T-helper 22 cell (primary cell): ENCODE measurements around the gene TRIM31.

Experiments used
- DNase-seq: peaks from one replicate; pipeline ENCODE4 v3.0.0-alpha.2; 2020; ENCODE audit warnings: low read depth

The TRIM31 gene

DNA sequence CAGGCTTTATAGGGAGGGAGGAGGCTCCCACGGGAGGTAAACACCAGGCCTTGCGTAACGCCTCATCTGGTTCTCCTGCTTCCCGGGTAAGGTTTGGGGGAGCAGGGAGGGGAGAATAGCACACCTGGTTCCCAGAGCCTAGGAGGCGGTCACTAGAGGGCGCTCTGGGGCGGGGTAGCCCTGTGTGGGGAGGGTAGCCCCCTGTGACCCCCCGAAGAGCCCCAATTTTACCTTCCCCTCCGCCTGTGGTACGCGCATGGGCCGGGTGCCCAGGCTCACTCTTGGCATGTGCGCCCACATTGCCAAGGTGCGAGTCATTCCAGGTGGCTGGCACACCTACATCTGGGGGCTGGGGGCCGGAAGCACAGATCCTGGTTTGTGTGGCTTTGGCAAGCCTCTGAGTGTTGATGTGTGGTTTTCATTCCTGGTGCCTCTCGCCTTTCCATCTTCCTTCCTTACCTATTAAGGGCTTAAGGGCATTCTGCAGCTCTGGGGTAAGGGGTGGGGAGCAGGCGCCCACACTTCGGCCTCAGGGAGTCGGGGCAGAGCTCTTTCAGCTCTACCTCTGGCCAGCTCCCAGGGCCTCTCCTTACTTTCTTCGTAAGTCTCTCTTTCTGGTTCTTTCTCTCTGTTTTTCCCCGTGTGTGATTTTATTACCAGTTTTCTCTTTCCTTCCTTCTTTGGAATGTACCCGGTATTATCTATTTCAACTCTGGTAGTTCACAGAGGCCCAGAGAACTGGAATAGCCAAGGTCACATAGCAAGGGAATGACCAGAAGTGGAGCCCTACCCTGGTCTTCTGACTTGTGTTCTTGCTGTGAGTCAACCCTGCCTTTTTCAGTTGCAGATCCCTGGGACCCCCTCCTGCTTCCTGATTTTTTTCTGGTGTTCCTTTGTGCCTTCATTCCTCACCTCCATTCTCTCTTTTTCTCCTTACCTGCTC lies 36.8 kb downstream of the TRIM31 start:
- no peak for DNase-seq

DNA sequence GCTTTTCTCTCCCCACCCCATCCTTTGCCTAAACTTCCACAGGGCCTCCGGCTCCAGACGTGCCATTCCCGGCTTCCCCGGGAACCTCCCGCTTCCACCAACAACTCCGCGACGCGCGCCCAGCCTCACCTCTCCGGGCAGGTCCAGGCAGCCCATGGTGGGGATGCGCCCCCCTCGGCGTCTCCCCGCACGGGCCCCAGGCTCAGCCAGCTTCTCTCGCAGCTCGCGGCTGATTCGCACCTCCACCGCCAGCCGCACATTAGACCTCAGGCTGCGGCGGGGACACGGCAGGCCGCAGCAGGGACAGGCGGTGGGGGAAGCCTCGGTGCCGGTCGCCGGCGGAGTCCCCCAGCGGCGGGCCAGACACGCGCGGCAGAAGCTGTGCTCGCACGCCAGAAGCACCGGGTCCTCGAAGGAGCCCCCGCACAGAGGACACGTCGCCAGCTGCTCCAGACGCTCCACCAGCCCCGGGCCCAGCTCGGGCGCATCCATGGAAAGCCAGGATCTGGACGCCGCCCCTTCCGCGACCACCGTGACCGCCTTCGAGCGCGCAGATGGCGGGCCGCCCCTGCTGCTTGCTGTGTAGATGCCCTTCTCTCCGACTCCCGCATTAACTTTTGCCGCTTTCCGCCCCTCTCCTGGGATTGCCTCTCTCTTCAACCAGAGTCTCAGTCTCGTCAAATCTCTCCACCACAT lies 37.6 kb downstream of the TRIM31 start, which contains the start of gene RNF39:
RNF39 (minus strand) TSS at position 676 of the 696 bp plus-strand sequence; CDS start at position 492, 184 bp downstream.
- DNase-seq, result no peak

DNA sequence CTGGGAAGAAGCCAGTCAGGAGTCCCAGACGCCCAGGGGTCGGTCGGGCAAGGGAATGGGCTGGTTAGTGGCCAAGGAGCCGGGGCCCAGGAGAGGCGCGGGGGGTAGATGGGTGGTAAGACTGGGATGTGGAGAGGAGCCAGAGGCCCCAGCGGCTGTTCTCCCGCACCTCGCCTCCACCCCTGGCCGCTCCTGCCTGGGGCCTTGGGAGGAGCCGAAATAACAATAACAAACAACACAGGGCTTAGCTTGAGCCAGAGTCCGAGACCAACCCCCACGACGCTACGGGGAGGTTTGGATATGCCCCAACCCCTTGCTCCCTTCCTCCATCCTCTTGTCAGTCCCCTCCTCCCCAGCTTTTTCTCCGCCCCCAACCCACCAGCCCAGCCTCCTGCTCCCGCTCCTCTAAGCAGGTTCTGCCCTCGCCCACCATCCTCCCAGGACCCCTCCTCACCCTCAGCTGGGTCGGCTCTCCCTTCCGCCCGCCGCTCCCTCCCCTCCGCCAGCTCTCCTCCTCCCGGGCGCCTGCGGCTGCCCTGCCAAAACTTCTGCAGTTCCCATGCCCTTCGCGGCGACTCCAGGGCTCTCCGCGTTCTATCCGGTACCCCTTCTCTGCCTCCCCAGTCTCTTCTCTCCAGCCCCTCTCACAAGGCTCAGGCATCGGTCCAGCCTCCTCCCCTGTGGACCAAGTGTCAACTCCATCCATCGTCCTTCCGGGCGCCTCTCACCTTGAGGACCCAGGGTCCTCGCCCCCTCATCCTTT lies 38.4 kb downstream of the TRIM31 start:
- DNase-seq, result no peak

DNA sequence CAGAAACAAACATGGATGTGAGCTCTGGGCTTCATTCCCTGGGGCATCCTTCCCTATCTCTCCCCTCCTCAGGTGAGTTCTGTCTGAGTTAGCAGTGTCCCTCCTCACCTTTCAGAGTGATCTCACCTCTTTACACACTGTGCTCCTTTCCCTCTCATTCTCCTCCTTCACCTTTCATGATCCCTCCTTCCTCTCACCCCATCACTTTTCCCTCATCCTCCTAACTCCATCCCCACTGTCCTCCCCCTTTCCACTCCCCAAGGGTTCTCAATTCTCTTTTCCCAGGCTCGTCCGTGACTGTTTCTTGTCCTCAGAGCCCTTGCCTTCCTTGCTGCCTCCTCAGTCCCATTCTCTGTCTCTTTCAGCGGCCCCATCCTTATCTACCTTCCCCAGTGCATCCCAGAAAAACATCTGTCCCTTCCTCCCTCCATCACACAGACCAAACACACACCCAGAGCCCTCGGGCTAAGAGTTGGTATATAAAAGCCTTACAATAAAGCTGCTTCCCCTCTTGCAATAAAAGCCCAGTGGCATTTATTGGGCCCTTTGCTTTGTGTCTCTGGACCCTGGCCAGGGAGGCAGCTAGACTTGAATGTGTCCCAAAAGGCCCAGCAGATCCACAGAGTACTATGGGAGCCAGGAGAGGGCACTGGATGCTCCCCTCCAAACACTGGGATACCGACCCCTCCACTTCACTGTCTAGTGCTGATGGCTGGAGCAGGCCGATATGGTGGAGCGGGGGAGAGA lies 39.2 kb downstream of the TRIM31 start:
- DNase-seq, result no peak

DNA sequence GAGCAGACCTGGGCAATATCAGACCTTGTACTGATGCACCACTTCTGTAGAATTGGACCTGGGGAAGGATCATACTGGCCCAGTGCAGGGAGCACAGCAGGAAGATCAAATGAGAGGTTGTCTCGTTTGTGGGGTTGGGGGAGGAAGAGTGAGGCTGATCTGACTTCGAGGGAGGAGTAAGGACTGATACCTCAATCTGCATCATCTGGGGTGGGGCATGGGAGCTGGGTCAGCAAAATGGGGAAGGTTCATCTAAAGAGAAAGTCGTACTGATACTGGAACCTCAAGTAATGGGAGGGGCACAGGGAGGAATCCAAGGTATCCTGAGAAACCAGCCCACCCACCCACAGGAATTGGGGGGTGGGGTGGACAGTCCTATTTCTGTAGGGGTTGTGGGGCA lies 41.0 kb downstream of the TRIM31 start:
- DNase-seq, result no peak

DNA sequence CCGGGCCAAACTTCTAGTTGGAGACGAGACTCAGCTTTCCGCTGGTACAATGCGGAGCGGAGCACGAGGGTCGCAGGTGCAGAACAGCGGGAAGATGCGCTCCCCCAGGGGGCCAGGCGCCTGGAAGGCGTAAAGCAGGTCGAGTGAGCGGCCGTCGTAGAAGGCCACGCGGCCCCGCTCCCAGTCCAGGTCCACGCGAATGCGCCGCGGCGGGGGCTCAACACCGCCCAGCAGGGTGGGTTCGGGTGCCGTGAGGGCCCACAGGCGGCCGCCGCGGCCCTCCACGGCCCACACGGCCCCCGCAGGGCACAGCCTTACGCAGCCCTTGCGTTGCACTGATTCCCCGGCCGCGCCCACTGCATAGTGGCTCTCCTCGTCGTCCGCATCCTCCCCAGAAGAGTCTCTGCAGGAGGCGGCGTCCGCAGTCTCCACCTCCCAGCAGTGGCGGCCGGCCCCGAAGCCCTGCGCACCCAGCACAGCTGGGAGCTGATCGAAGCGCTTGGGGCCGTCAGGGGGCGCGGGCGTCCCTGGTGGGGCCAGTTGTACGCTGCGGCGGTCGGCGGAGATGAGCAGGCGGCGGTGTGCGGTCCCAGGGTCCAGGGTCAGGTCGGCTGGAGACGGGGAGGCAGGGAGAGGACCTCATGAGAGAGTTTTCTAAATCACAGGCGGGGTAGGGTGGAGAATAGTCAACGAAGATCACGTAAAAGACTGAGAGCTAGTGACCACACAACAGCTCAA lies 41.6 kb downstream of the TRIM31 start:
- no peak for DNase-seq

DNA sequence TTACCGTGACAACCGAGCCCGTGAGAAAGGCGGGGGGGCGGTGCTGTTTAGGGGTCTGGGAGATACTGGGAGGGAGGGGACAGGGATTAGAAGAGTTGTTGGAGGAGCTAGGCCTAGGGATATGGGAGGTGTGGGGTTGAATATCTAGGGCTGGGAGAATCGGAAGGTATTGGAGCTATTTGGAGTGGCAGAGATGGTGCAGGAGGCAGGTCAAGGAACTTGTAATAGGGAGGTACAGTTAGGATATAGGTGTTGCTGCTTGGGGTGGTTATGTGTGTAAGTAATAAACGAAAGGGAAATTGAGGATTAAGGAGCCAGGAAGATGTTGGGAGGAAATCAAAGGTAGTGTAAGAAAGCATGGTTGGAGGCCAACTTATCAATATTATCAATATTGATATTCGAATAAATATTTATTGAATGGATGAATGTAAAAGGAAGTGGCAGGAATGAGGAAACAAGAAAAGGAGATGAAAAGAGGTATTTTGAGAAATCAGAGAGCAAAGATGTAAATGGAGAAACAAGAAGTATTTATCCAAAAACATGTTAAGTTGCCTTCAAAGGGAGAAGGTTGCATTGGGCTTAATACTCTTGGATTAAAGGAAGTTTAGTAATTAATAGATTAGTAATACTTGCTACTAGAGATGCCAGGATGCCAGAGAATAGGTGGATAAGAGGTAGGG lies 45.3 kb downstream of the TRIM31 start:
- DNase-seq, result no peak

DNA sequence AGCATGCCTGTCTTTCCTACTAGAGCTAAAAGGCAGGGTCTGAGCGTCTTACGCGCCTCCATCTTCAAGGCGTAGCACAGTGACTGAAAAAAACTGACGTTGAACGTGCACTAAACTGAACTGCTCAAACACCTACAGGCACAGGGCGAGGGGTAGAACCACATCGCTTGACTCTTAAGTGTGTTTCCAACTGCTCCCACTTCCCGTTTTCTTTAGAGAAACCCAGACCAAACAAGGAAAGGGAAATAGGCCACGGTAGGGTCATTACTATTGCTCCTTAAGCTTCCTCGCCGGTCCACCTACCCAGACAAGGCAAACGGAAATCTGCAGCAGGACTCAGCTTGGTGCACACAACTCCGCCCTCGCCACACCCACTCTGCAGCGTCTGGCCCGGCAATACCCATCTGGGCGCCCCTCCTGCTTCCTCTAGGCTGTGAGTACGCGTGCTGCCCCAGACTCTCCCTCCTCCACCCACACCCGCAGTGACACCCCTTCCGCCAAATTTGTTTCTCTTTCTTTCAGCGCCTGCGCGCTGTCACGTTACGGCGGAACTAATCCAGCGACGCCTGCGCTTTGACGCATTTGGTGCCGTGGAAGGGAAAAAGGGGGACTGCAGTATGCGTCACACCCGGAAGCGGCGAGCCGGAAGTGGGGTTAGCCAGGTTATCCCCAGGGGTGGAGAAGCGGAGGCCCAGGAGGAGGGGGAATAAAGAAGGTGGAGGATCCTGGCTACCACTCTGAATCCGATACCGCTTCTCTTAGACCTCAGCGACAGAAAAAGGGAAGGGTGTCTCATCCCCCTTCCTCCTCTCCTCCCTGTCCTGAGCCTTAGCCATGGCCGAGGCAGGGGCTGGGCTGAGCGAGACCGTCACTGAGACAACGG lies 46.1 kb downstream of the TRIM31 start, which contains the start of gene PPP1R11:
PPP1R11 (plus strand) TSS at position 622 of the 883 bp plus-strand sequence; CDS start at position 835, 213 bp downstream.
- peak; percentile 99 for DNase-seq

DNA sequence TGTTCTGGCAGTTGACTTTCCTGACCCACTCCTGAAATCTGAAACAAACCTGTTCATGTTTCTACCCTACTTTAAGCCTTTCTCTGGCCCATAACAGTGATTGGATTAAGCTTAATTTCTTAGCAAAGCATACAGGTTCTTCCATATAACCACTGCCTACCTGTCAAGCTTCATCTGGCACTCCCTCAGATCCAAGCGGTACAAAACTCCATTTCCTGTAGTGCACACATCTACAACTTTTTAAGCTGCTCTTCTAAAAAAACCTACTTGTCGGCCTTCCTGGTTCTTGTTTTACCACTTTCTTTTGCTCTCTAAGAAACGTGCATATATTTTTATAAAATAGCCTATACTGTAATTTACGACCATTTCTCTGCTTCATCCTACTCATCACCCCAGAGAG lies 46.8 kb downstream of the TRIM31 start:
- no peak for DNase-seq

DNA sequence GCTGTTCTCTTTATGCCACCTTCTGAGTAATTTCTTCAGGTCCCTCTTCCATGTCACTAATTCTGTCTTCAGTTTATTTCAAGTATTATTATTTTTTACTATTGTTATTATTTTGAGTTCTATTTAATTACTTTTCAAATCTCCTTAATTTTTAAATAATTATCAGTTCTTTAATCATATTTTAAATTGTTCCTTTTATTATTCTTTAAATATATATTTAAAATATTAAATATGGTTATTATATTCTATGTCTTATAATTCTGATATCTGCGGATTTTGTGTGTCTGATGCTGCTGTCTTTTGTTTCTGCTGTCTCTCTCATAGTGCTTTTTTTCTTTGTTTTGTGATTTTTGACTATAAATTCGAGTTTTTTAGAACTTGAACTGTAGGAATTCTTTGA lies 49.6 kb downstream of the TRIM31 start:
- DNase-seq, result no peak

DNA sequence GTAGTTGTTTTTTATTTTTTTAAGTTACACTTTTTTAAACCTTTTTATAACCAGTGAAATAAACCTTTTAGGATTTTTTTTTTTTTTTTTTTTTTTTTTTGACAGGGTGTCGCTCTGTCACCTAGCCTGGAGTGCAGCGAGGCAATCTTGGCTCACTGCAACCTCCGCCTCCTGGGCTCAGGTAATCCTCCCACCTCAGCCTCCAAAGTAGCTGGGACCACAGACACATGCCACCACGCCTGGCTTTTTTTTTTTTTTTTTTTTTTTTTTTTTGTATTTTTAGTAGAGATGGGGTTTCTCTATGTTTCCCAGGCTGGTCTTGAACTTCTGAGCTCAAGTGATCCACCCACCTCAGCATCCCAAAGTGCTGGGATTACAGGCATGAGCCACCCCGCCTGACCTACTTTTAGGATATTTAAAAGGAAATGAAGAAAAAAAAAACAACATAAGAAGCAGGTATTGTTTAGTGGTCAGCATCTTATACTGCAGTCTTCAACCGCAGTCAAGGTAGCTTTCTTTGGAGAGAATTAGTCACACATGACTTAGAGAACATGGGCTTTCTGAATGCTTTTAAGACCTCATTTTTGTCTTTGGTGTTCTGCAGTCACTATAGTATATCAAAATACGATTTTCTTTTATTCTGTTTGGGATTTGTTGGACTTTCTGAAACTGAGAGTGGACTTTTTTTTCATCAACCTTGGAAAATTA lies 50.3 kb downstream of the TRIM31 start:
- DNase-seq, result no peak

DNA sequence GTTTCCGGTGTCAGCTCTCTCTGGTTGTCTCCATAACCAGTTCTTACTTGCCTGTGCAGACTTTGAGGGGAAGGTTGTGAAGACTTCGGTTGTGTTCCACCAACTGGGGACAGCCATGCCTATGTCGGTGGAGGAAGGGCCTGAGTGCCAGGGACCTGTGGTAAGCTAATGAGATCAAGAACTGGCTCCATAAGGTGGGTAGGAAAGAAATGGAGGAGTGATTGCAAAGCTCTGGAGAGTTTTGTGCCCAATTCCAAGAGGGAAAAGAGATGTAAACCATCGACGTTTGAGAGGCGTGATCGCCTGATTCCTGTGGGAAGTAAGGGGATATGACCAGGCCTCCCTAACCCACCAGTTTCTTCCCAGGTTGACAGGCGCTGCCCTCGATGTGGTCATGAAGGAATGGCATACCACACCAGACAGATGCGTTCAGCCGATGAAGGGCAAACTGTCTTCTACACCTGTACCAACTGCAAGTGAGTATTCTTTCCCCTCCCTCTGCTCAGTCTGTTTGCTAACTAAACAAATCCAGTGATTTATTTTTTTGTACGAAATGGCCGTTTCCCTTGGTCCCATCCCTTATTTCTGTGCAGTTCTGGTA lies 50.9 kb downstream of the TRIM31 start:
- DNase-seq, result no peak

DNA sequence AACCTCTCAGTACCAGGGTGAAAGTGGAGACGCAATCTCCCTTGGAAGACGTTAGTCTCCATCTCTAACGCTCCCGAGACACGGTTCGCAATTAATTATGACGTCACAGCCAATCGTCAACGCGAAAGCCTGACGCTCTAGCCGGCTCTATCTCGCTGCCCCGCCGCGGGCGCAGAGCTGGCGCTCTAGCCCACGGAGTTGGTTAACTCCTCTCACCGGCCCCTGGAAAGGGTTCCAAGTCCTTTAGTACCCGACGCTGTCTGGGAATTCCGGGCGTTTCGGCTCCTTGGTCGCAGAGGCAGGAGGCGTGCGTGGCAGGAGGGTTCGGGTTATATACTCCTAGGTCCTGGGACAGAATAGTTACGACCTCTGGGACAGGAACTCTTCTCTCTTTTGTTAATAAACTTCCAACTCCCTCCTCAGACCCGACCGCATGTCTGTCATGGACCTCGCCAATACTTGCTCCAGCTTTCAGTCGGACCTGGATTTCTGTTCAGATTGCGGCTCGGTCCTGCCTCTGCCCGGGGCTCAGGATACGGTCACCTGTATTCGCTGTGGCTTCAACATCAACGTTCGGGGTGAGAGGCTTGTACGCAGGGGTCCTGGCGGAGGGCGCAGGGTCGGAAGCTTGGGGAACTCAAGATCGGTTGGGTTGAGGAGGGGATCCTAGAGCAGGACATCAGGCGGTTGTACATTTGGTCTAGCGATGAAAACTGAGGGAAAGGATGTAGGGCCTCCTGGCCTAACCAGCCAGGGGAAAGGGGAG lies 51.6 kb downstream of the TRIM31 start, which contains the start of gene POLR1H:
POLR1H (plus strand) TSS at position 174 of the 766 bp plus-strand sequence; CDS start at position 434, 260 bp downstream.
- peak; percentile 77 for DNase-seq

DNA sequence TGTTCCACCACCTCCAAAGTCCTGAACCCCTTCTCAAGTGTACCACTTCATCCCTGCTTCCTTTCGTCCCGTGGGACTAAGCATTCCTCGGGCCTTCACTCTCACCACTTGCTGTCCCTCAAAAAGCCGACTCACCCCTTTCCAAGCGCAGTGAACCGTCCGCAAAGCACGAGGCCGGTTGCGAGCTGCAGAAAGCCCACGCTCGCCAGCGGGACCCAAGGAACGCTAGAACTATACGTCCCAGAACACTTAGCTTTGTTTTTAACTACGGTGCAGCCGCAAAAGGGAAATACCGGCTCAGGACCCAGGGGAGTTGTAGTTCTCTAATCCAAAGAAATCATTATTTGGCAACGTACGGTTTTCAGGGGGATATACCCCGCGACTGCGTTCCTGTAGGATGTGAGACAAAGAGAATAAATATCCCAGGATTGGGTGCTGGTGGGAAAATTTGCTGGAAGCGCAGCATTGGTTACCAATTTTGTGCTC lies 52.2 kb downstream of the TRIM31 start:
- DNase-seq, result no peak

DNA sequence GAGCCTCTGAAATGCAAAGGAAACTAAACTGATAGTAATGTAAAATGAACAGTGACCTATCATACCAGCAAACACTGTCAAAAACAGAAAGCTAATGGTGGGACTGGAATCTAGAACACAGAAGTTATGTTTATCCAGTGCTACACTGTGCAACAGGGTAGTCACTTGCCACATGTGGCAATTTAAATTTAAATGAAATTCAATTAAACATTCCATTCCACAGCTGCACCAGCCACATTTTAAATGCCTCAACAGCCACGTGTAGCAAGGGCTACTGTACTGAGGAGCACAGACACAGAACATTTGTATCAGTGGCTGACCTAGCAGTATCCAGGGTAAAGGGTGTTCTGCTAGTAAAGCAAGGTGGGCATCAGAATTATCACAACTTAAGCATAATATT lies 57.4 kb downstream of the TRIM31 start:
- DNase-seq, result no peak

DNA sequence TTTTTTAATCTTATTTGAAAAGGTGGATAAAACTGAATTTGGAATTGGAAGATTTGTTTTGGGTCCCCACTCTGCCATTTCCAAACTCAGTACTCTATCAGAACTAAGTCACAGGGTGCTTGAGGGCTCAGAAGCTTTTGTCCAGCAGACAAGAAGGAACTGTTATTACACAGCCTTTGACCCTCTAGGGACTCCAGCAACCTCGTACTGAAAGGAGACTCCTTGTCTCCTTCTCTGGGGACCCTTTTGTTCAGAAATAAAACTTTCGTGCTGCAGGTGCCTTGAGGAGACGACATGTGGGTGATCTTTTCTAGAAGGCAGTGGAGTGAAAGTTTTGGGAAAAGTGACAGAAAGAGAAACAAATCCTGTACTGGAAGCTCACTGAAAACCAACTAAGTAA lies 59.2 kb downstream of the TRIM31 start:
- no peak for DNase-seq
